ENCODE measurements around the gene ZNRD2. TPM values are rescaled to one million over a fixed set of nuclear protein-coding genes. Genes with fewer than 3 reads are reported as not detected.

ZNRD2 gene
- total RNA-seq, 1 donor from 2014 or later: 67.3 TPM

- no peak overlapping the region for H3K4me3 ChIP-seq (ENCODE audit: low read depth, low read length)
- DNase-seq (ENCODE audit: low read depth): no peak
- peak; percentile 83 for TF ChIP-seq CTCF (IDR thresholded peaks at IDR 0.05; ENCODE audit: insufficient read depth, low read length, poor library complexity, severe bottlenecking)
Measured at GRCh38 chr11:65593518-65594414, 23.5 kb downstream of the ZNRD2 start.

GRCh38 chr11:65595131-65595530, 24.9 kb downstream of the ZNRD2 start:
- DNase-seq (ENCODE audit: low read depth): no peak
- H3K27me3 ChIP-seq (ENCODE audit: control insufficient read depth, insufficient read depth, low read length): no peaks in the 10 kb centered on the region
- H3K4me3 ChIP-seq (ENCODE audit: low read depth, low read length): no peak overlapping the region
- TF ChIP-seq CTCF (IDR thresholded peaks at IDR 0.05; ENCODE audit: insufficient read depth, low read length, poor library complexity, severe bottlenecking): no peak
- H3K36me3 ChIP-seq (ENCODE audit: control insufficient read depth, insufficient read depth, low read length): peaks cover 2% of the 10 kb centered on the region

More at GRCh38 chr11:65593518-65594414, 23.5 kb downstream of the ZNRD2 start:
- Histone ChIP-seq H3K27me3 (ENCODE audit: control insufficient read depth, insufficient read depth, low read length) (no peaks in the 10 kb centered on the region), H3K36me3 (ENCODE audit: control insufficient read depth, insufficient read depth, low read length) (peaks cover 1% of the 10 kb centered on the region)

- H3K27me3 ChIP-seq (ENCODE audit: control insufficient read depth, insufficient read depth, low read length): no peaks in the 10 kb centered on the region
- no peak within 1 kb of the TSS for H3K4me3 ChIP-seq (ENCODE audit: low read depth, low read length)
- no peak for TF ChIP-seq CTCF (IDR thresholded peaks at IDR 0.05; ENCODE audit: insufficient read depth, low read length, poor library complexity, severe bottlenecking)
Measured at GRCh38 chr11:65595543-65596281, 25.4 kb downstream of the ZNRD2 start, which contains the start of gene KCNK7. Gene KCNK7, minus strand, starts transcription at chr11:65595800. Its CDS starts 28 bp downstream, at chr11:65595772.

GRCh38 chr11:65596520-65596919, 26.2 kb downstream of the ZNRD2 start:
- DNase-seq (ENCODE audit: low read depth): no peak
- no peaks in the 10 kb centered on the region for H3K27me3 ChIP-seq (ENCODE audit: control insufficient read depth, insufficient read depth, low read length)
- TF ChIP-seq CTCF (IDR thresholded peaks at IDR 0.05; ENCODE audit: insufficient read depth, low read length, poor library complexity, severe bottlenecking): no peak
- no peak overlapping the region for H3K4me3 ChIP-seq (ENCODE audit: low read depth, low read length)
- peaks cover 2% of the 10 kb centered on the region for H3K36me3 ChIP-seq (ENCODE audit: control insufficient read depth, insufficient read depth, low read length)

More at GRCh38 chr11:65595543-65596281, 25.4 kb downstream of the ZNRD2 start, which contains the start of gene KCNK7:
- no peak for DNase-seq (ENCODE audit: low read depth)
- H3K36me3 ChIP-seq (ENCODE audit: control insufficient read depth, insufficient read depth, low read length): peaks cover 2% of the 10 kb centered on the region

GRCh38 chr11:65598258-65598699, 28.0 kb downstream of the ZNRD2 start:
- Histone ChIP-seq H3K4me3 (ENCODE audit: low read depth, low read length) (no peak overlapping the region), H3K27me3 (ENCODE audit: control insufficient read depth, insufficient read depth, low read length) (no peaks in the 10 kb centered on the region), H3K36me3 (ENCODE audit: control insufficient read depth, insufficient read depth, low read length) (peaks cover 2% of the 10 kb centered on the region)
- no peak for DNase-seq (ENCODE audit: low read depth)
- TF ChIP-seq CTCF (IDR thresholded peaks at IDR 0.05; ENCODE audit: insufficient read depth, low read length, poor library complexity, severe bottlenecking): no peak
